ENCODE results near the gene ASB2.

GRCh38 chr14:93982230-93983007 is 6.0 kb upstream of the ASB2 start:
- TF ChIP-seq CTCF (IDR thresholded peaks at IDR 0.05; ENCODE audit: insufficient read depth, low read length) (no peak), POLR2AphosphoS5 (IDR thresholded peaks at IDR 0.05; ENCODE audit: low read depth) (no peak)

All from HL-60 (cell line).